ENCODE data around the gene ABCA2.

DNA sequence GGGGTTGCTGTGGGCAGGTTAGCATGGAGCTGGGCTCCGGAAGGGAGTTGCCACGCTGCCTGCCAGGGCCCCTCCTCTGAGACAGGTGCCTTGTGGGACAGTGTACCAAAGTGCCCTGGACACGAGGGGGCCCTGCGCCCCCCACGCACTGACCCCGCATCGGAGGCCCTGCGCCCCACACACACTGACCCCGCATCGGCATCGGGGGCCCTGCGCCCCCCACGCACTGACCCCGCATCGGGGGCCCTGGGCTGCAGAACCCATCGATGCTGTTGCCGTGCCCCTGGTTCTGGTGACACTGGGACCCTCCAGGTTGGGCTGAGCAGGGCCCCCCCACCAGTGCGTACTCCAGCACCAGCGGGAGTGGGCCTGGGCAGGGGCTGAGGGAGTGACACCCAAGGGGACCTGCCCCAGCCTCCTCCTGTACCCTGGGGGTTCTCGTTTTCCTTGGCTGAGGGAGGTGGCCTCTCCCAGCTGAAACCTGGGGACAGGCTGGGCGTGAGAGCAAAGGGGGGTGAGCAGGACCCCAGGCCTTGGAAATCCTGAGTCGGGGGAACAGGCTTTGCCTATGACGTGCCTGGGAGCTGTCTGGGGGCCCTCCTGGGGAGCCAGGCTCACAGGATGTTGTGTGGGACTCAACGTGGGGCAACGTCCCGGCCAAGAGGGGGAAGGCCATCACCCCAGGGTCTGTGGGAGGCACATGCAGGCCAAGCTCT, 35.4 kb upstream of the ABCA2 start:
- TF ChIP-seq, protein P1, sequence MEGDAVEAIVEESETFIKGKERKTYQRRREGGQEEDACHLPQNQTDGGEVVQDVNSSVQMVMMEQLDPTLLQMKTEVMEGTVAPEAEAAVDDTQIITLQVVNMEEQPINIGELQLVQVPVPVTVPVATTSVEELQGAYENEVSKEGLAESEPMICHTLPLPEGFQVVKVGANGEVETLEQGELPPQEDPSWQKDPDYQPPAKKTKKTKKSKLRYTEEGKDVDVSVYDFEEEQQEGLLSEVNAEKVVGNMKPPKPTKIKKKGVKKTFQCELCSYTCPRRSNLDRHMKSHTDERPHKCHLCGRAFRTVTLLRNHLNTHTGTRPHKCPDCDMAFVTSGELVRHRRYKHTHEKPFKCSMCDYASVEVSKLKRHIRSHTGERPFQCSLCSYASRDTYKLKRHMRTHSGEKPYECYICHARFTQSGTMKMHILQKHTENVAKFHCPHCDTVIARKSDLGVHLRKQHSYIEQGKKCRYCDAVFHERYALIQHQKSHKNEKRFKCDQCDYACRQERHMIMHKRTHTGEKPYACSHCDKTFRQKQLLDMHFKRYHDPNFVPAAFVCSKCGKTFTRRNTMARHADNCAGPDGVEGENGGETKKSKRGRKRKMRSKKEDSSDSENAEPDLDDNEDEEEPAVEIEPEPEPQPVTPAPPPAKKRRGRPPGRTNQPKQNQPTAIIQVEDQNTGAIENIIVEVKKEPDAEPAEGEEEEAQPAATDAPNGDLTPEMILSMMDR (IDR thresholded peaks at IDR 0.05), result no peak
- TF ChIP-seq POLR2A (IDR thresholded peaks at IDR 0.05) (no peak), POLR2AphosphoS5 (IDR thresholded peaks at IDR 0.05) (no peak), EP300 (IDR thresholded peaks at IDR 0.05; ENCODE audit: low read depth) (no peak)

All from transverse colon (tissue), 4 donors.